HG03439 (cell line): ENCODE results near the gene IGSF21.

ENCODE experiments used
- ATAC-seq: cut with Tn5 transposase; IDR thresholded peaks from one replicate; pipeline ENCODE4 v1.9.1; 2021; ENCODE audit warnings: mild to moderate bottlenecking, moderate library complexity; ENCODE audit not compliant: unreplicated experiment

Gene IGSF21

GRCh38 chr1:18175051-18175450 lies 67.5 kb downstream of the IGSF21 start:
- no peak for ATAC-seq

GRCh38 chr1:18175530-18176377 lies 68.2 kb downstream of the IGSF21 start:
- ATAC-seq, result no peak

- ATAC-seq, result no peak
Measured at GRCh38 chr1:18176619-18177018, 69.0 kb downstream of the IGSF21 start.

GRCh38 chr1:18178111-18178510 lies 70.5 kb downstream of the IGSF21 start:
- ATAC-seq, result no peak

- no peak for ATAC-seq
Measured at GRCh38 chr1:18179009-18179408, 71.4 kb downstream of the IGSF21 start.

- no peak for ATAC-seq
Measured at GRCh38 chr1:18182398-18183160, 75.0 kb downstream of the IGSF21 start.

- ATAC-seq, result no peak
Measured at GRCh38 chr1:18183533-18183932, 75.9 kb downstream of the IGSF21 start.

GRCh38 chr1:18187054-18187453 lies 79.5 kb downstream of the IGSF21 start:
- no peak for ATAC-seq

- ATAC-seq, result no peak
Measured at GRCh38 chr1:18188820-18189517, 81.4 kb downstream of the IGSF21 start.

GRCh38 chr1:18190598-18190997 lies 83.0 kb downstream of the IGSF21 start:
- no peak for ATAC-seq

GRCh38 chr1:18191037-18191436 lies 83.4 kb downstream of the IGSF21 start:
- ATAC-seq, result no peak

GRCh38 chr1:18191481-18192155 lies 84.0 kb downstream of the IGSF21 start:
- no peak for ATAC-seq

GRCh38 chr1:18192182-18192581 lies 84.6 kb downstream of the IGSF21 start:
- ATAC-seq, result no peak

- ATAC-seq, result no peak
Measured at GRCh38 chr1:18192974-18193373, 85.4 kb downstream of the IGSF21 start.

- ATAC-seq, result no peak
Measured at GRCh38 chr1:18197299-18197698, 89.7 kb downstream of the IGSF21 start.

- ATAC-seq, result no peak
Measured at GRCh38 chr1:18198260-18198659, 90.7 kb downstream of the IGSF21 start.

- no peak for ATAC-seq
Measured at GRCh38 chr1:18199462-18199861, 91.9 kb downstream of the IGSF21 start.

GRCh38 chr1:18200136-18200717 lies 92.6 kb downstream of the IGSF21 start:
- no peak for ATAC-seq

- no peak for ATAC-seq
Measured at GRCh38 chr1:18200918-18201317, 93.3 kb downstream of the IGSF21 start.

- ATAC-seq, result no peak
Measured at GRCh38 chr1:18201997-18202719, 94.6 kb downstream of the IGSF21 start.
